ENCODE data around the gene COX7B2.

Gene COX7B2

GRCh38 chr4:46852800-46853199, 56.2 kb downstream of the COX7B2 start:
- no CpG with 5 or more reads among the region's 4 CpGs for WGBS (ENCODE audit: extremely low coverage, insufficient coverage, low lambda C conversion rate)
- no peak for DNase-seq

GRCh38 chr4:46850026-46850425, 59.0 kb downstream of the COX7B2 start:
- no CpG with 5 or more reads among the region's 1 CpG for WGBS (ENCODE audit: extremely low coverage, insufficient coverage, low lambda C conversion rate)
- Histone ChIP-seq H3K23ac (ENCODE audit: low read length) (no peak overlapping the region), H3K4me3 (ENCODE audit: low read length) (no peak overlapping the region), H3K9ac (ENCODE audit: low read length) (no peak overlapping the region), H3K79me2 (ENCODE audit: control insufficient read depth, insufficient read depth, low read length) (no peaks in the 10 kb centered on the region), H2AK5ac (ENCODE audit: low read length) (no peak overlapping the region), H3K4me1 (ENCODE audit: control insufficient read depth, low read depth, low read length) (no peaks in the 10 kb centered on the region), H3K36me3 (ENCODE audit: control insufficient read depth, insufficient read depth, low read length) (no peaks in the 10 kb centered on the region), H3K18ac (ENCODE audit: low read length) (no peak overlapping the region), H3K4me2 (ENCODE audit: low read length) (no peak overlapping the region), H3K27ac (ENCODE audit: low read depth, low read length) (no peak overlapping the region), H3K56ac (ENCODE audit: low read length) (no peak overlapping the region), H2BK5ac (ENCODE audit: low read length) (no peak overlapping the region), H3K4ac (ENCODE audit: low read depth, low read length) (no peak overlapping the region), H4K5ac (ENCODE audit: low read length) (no peak overlapping the region), H2BK15ac (replicated peaks; ENCODE audit: low read depth) (no peak overlapping the region), H2BK120ac (ENCODE audit: low read depth, low read length) (no peak overlapping the region), H4K8ac (ENCODE audit: low read depth, low read length) (no peak overlapping the region), H3K79me1 (ENCODE audit: low read length) (no peaks in the 10 kb centered on the region), H3K27me3 (ENCODE audit: insufficient read depth, low read length, poor library complexity) (no peaks in the 10 kb centered on the region)
- DNase-seq, result no peak

More at GRCh38 chr4:46852800-46853199, 56.2 kb downstream of the COX7B2 start:
- H2BK15ac ChIP-seq (replicated peaks; ENCODE audit: low read depth), result no peak overlapping the region
- no peak overlapping the region for H4K5ac ChIP-seq (ENCODE audit: low read length)
- no peaks in the 10 kb centered on the region for H3K79me1 ChIP-seq (ENCODE audit: low read length)
- no peaks in the 10 kb centered on the region for H3K79me2 ChIP-seq (ENCODE audit: control insufficient read depth, insufficient read depth, low read length)
- no peak overlapping the region for H3K4ac ChIP-seq (ENCODE audit: low read depth, low read length)
- no peak overlapping the region for H3K18ac ChIP-seq (ENCODE audit: low read length)
- no peak overlapping the region for H3K23ac ChIP-seq (ENCODE audit: low read length)
- no peaks in the 10 kb centered on the region for H3K4me1 ChIP-seq (ENCODE audit: control insufficient read depth, low read depth, low read length)
- no peak overlapping the region for H2AK5ac ChIP-seq (ENCODE audit: low read length)
- no peak overlapping the region for H3K27ac ChIP-seq (ENCODE audit: low read depth, low read length)
- no peak overlapping the region for H2BK120ac ChIP-seq (ENCODE audit: low read depth, low read length)
- no peak overlapping the region for H3K4me3 ChIP-seq (ENCODE audit: low read length)
- no peak overlapping the region for H4K8ac ChIP-seq (ENCODE audit: low read depth, low read length)
- H3K9ac ChIP-seq (ENCODE audit: low read length), result no peak overlapping the region
- no peaks in the 10 kb centered on the region for H3K27me3 ChIP-seq (ENCODE audit: insufficient read depth, low read length, poor library complexity)
- H3K56ac ChIP-seq (ENCODE audit: low read length), result no peak overlapping the region
- no peak overlapping the region for H3K4me2 ChIP-seq (ENCODE audit: low read length)
- no peak overlapping the region for H2BK5ac ChIP-seq (ENCODE audit: low read length)
- no peaks in the 10 kb centered on the region for H3K36me3 ChIP-seq (ENCODE audit: control insufficient read depth, insufficient read depth, low read length)

GRCh38 chr4:46844325-46844917, 64.6 kb downstream of the COX7B2 start:
- H2BK15ac ChIP-seq (replicated peaks; ENCODE audit: low read depth), result no peak overlapping the region
- H3K79me1 ChIP-seq (ENCODE audit: low read length), result no peaks in the 10 kb centered on the region
- no peak overlapping the region for H3K23ac ChIP-seq (ENCODE audit: low read length)
- H2BK120ac ChIP-seq (ENCODE audit: low read depth, low read length), result no peak overlapping the region
- no peak overlapping the region for H4K5ac ChIP-seq (ENCODE audit: low read length)
- no peak overlapping the region for H3K9ac ChIP-seq (ENCODE audit: low read length)
- WGBS (ENCODE audit: extremely low coverage, insufficient coverage, low lambda C conversion rate), result no CpG with 5 or more reads among the region's 8 CpGs
- no peak overlapping the region for H2BK5ac ChIP-seq (ENCODE audit: low read length)
- DNase-seq, result peak; percentile 57
- H3K36me3 ChIP-seq (ENCODE audit: control insufficient read depth, insufficient read depth, low read length), result no peaks in the 10 kb centered on the region
- H2AK5ac ChIP-seq (ENCODE audit: low read length), result no peak overlapping the region
- no peak overlapping the region for H3K18ac ChIP-seq (ENCODE audit: low read length)
- no peaks in the 10 kb centered on the region for H3K27me3 ChIP-seq (ENCODE audit: insufficient read depth, low read length, poor library complexity)
- no peak overlapping the region for H4K8ac ChIP-seq (ENCODE audit: low read depth, low read length)
- no peaks in the 10 kb centered on the region for H3K79me2 ChIP-seq (ENCODE audit: control insufficient read depth, insufficient read depth, low read length)
- no peak overlapping the region for H3K4me2 ChIP-seq (ENCODE audit: low read length)
- no peak overlapping the region for H3K27ac ChIP-seq (ENCODE audit: low read depth, low read length)
- H3K56ac ChIP-seq (ENCODE audit: low read length), result no peak overlapping the region
- H3K4me3 ChIP-seq (ENCODE audit: low read length), result no peak overlapping the region
- H3K4ac ChIP-seq (ENCODE audit: low read depth, low read length), result no peak overlapping the region
- H3K4me1 ChIP-seq (ENCODE audit: control insufficient read depth, low read depth, low read length), result no peaks in the 10 kb centered on the region

GRCh38 chr4:46839128-46839527, 69.9 kb downstream of the COX7B2 start:
- WGBS (ENCODE audit: extremely low coverage, insufficient coverage, low lambda C conversion rate), result no CpG with 5 or more reads among the region's 1 CpG
- Histone ChIP-seq H3K4ac (ENCODE audit: low read depth, low read length) (no peak overlapping the region), H3K79me1 (ENCODE audit: low read length) (no peaks in the 10 kb centered on the region)

GRCh38 chr4:46837639-46838038, 71.4 kb downstream of the COX7B2 start:
- no peak overlapping the region for H2BK15ac ChIP-seq (replicated peaks; ENCODE audit: low read depth)
- H3K4ac ChIP-seq (ENCODE audit: low read depth, low read length), result no peak overlapping the region
- H3K23ac ChIP-seq (ENCODE audit: low read length), result no peak overlapping the region
- no peak overlapping the region for H3K27ac ChIP-seq (ENCODE audit: low read depth, low read length)
- no peaks in the 10 kb centered on the region for H3K36me3 ChIP-seq (ENCODE audit: control insufficient read depth, insufficient read depth, low read length)
- no peak overlapping the region for H3K56ac ChIP-seq (ENCODE audit: low read length)
- H2BK120ac ChIP-seq (ENCODE audit: low read depth, low read length), result no peak overlapping the region
- WGBS (ENCODE audit: extremely low coverage, insufficient coverage, low lambda C conversion rate), result no CpG with 5 or more reads among the region's 2 CpGs
- H2BK5ac ChIP-seq (ENCODE audit: low read length), result no peak overlapping the region
- no peak overlapping the region for H4K5ac ChIP-seq (ENCODE audit: low read length)
- no peak overlapping the region for H3K4me3 ChIP-seq (ENCODE audit: low read length)
- DNase-seq, result no peak
- no peak overlapping the region for H3K4me2 ChIP-seq (ENCODE audit: low read length)
- no peaks in the 10 kb centered on the region for H3K79me1 ChIP-seq (ENCODE audit: low read length)
- no peaks in the 10 kb centered on the region for H3K27me3 ChIP-seq (ENCODE audit: insufficient read depth, low read length, poor library complexity)
- no peak overlapping the region for H2AK5ac ChIP-seq (ENCODE audit: low read length)
- H3K18ac ChIP-seq (ENCODE audit: low read length), result no peak overlapping the region
- no peak overlapping the region for H4K8ac ChIP-seq (ENCODE audit: low read depth, low read length)
- no peaks in the 10 kb centered on the region for H3K79me2 ChIP-seq (ENCODE audit: control insufficient read depth, insufficient read depth, low read length)
- H3K9ac ChIP-seq (ENCODE audit: low read length), result no peak overlapping the region
- no peaks in the 10 kb centered on the region for H3K4me1 ChIP-seq (ENCODE audit: control insufficient read depth, low read depth, low read length)

More at GRCh38 chr4:46839128-46839527, 69.9 kb downstream of the COX7B2 start:
- no peaks in the 10 kb centered on the region for H3K79me2 ChIP-seq (ENCODE audit: control insufficient read depth, insufficient read depth, low read length)
- H2AK5ac ChIP-seq (ENCODE audit: low read length), result no peak overlapping the region
- H3K9ac ChIP-seq (ENCODE audit: low read length), result no peak overlapping the region
- no peak overlapping the region for H4K5ac ChIP-seq (ENCODE audit: low read length)
- H2BK120ac ChIP-seq (ENCODE audit: low read depth, low read length), result no peak overlapping the region
- H3K23ac ChIP-seq (ENCODE audit: low read length), result no peak overlapping the region
- peak; percentile 41 for DNase-seq
- H2BK5ac ChIP-seq (ENCODE audit: low read length), result no peak overlapping the region
- no peaks in the 10 kb centered on the region for H3K36me3 ChIP-seq (ENCODE audit: control insufficient read depth, insufficient read depth, low read length)
- no peak overlapping the region for H3K56ac ChIP-seq (ENCODE audit: low read length)
- no peaks in the 10 kb centered on the region for H3K27me3 ChIP-seq (ENCODE audit: insufficient read depth, low read length, poor library complexity)
- no peak overlapping the region for H3K18ac ChIP-seq (ENCODE audit: low read length)
- H3K4me3 ChIP-seq (ENCODE audit: low read length), result no peak overlapping the region
- H2BK15ac ChIP-seq (replicated peaks; ENCODE audit: low read depth), result no peak overlapping the region
- H3K4me2 ChIP-seq (ENCODE audit: low read length), result no peak overlapping the region
- no peak overlapping the region for H4K8ac ChIP-seq (ENCODE audit: low read depth, low read length)
- no peak overlapping the region for H3K27ac ChIP-seq (ENCODE audit: low read depth, low read length)
- no peaks in the 10 kb centered on the region for H3K4me1 ChIP-seq (ENCODE audit: control insufficient read depth, low read depth, low read length)

GRCh38 chr4:46836584-46836983, 72.5 kb downstream of the COX7B2 start:
- H3K79me1 ChIP-seq (ENCODE audit: low read length), result no peaks in the 10 kb centered on the region
- H3K4me3 ChIP-seq (ENCODE audit: low read length), result no peak overlapping the region
- WGBS (ENCODE audit: extremely low coverage, insufficient coverage, low lambda C conversion rate), result no CpG with 5 or more reads among the region's 4 CpGs
- no peak for DNase-seq
- H3K4me2 ChIP-seq (ENCODE audit: low read length), result no peak overlapping the region
- no peaks in the 10 kb centered on the region for H3K4me1 ChIP-seq (ENCODE audit: control insufficient read depth, low read depth, low read length)
- no peaks in the 10 kb centered on the region for H3K79me2 ChIP-seq (ENCODE audit: control insufficient read depth, insufficient read depth, low read length)
- no peak overlapping the region for H3K23ac ChIP-seq (ENCODE audit: low read length)
- no peak overlapping the region for H3K56ac ChIP-seq (ENCODE audit: low read length)
- H4K5ac ChIP-seq (ENCODE audit: low read length), result no peak overlapping the region
- H3K18ac ChIP-seq (ENCODE audit: low read length), result no peak overlapping the region
- H3K27ac ChIP-seq (ENCODE audit: low read depth, low read length), result no peak overlapping the region
- H2BK5ac ChIP-seq (ENCODE audit: low read length), result no peak overlapping the region
- H4K8ac ChIP-seq (ENCODE audit: low read depth, low read length), result no peak overlapping the region
- H3K4ac ChIP-seq (ENCODE audit: low read depth, low read length), result no peak overlapping the region
- H2AK5ac ChIP-seq (ENCODE audit: low read length), result no peak overlapping the region
- no peak overlapping the region for H2BK120ac ChIP-seq (ENCODE audit: low read depth, low read length)
- H2BK15ac ChIP-seq (replicated peaks; ENCODE audit: low read depth), result no peak overlapping the region
- no peaks in the 10 kb centered on the region for H3K27me3 ChIP-seq (ENCODE audit: insufficient read depth, low read length, poor library complexity)
- H3K36me3 ChIP-seq (ENCODE audit: control insufficient read depth, insufficient read depth, low read length), result no peaks in the 10 kb centered on the region
- H3K9ac ChIP-seq (ENCODE audit: low read length), result no peak overlapping the region
